GM12873 (cell line): ENCODE measurements around the gene SUMO3.

ENCODE experiments used
- CTCF ChIP-seq: IDR thresholded peaks from 2 replicates; pipeline ENCODE4 v1.5.1; 2012; ENCODE audit warnings: low read depth, mild to moderate bottlenecking, moderate library complexity, low read length, control low read depth; ENCODE audit not compliant: insufficient read depth; ENCODE audit errors: missing control alignments

Gene SUMO3

GRCh38 chr21:44850905-44851657, 33.2 kb upstream of the SUMO3 start:
- TF ChIP-seq CTCF: no peak

GRCh38 chr21:44850208-44850800, 32.4 kb upstream of the SUMO3 start:
- no peak for TF ChIP-seq CTCF

- TF ChIP-seq CTCF: no peak
Measured at GRCh38 chr21:44849616-44850130, 31.8 kb upstream of the SUMO3 start.

- no peak for TF ChIP-seq CTCF
Measured at GRCh38 chr21:44848821-44849521, 31.1 kb upstream of the SUMO3 start.

GRCh38 chr21:44847261-44848056, 29.6 kb upstream of the SUMO3 start:
- TF ChIP-seq CTCF: no peak

GRCh38 chr21:44846485-44847260, 28.8 kb upstream of the SUMO3 start:
- no peak for TF ChIP-seq CTCF

- TF ChIP-seq CTCF: no peak
Measured at GRCh38 chr21:44846224-44846484, 28.3 kb upstream of the SUMO3 start.
